ENCODE results near the gene PDCD1. TPM values are rescaled to one million over a fixed set of nuclear protein-coding genes. Genes with fewer than 3 reads are reported as not detected.

PDCD1 gene
- total RNA-seq, 2 donors from 2014 or later: 0.21 to 0.35 TPM

- H3K4me1 ChIP-seq: no peaks in the 10 kb centered on the region
- DNase-seq: no peak
- no peaks in the 10 kb centered on the region for H3K36me3 ChIP-seq
- TF ChIP-seq, protein P1, sequence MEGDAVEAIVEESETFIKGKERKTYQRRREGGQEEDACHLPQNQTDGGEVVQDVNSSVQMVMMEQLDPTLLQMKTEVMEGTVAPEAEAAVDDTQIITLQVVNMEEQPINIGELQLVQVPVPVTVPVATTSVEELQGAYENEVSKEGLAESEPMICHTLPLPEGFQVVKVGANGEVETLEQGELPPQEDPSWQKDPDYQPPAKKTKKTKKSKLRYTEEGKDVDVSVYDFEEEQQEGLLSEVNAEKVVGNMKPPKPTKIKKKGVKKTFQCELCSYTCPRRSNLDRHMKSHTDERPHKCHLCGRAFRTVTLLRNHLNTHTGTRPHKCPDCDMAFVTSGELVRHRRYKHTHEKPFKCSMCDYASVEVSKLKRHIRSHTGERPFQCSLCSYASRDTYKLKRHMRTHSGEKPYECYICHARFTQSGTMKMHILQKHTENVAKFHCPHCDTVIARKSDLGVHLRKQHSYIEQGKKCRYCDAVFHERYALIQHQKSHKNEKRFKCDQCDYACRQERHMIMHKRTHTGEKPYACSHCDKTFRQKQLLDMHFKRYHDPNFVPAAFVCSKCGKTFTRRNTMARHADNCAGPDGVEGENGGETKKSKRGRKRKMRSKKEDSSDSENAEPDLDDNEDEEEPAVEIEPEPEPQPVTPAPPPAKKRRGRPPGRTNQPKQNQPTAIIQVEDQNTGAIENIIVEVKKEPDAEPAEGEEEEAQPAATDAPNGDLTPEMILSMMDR (IDR thresholded peaks at IDR 0.05): no peak
- H3K27me3 ChIP-seq: peaks cover 10% of the 10 kb centered on the region
- intact Hi-C loops (cut with DNase I): no loop called here
- no peak within 1 kb of the TSS for H3K4me3 ChIP-seq
- no peaks in the 10 kb centered on the region for H3K9me3 ChIP-seq
- H3K27ac ChIP-seq: no peak within 1 kb of the TSS
- no peak within 1 kb of the TSS for H3K9ac ChIP-seq (ENCODE audit: low read depth in 2 of 2, low read length in 2 of 2)
These were observed 10.6 kb upstream of the PDCD1 start, which contains the start of gene RTP5 for GRCh38 chr2:241869087-241869961. RTP5 (plus strand) TSS chr2:241869729; CDS start chr2:241869757, 28 bp downstream.

- TF ChIP-seq, protein P1 (IDR thresholded peaks at IDR 0.05): no peak
- intact Hi-C loops (cut with DNase I): no loop called here
- no peaks in the 10 kb centered on the region for H3K9me3 ChIP-seq
- no peak for DNase-seq
- H3K4me3 ChIP-seq: no peak overlapping the region
- H3K9ac ChIP-seq (ENCODE audit: low read depth in 2 of 2, low read length in 2 of 2): no peak overlapping the region
- H3K27me3 ChIP-seq: peaks cover 10% of the 10 kb centered on the region
- no peaks in the 10 kb centered on the region for H3K36me3 ChIP-seq
- H3K27ac ChIP-seq: no peak overlapping the region
- H3K4me1 ChIP-seq: no peaks in the 10 kb centered on the region
These were observed 10.0 kb upstream of the PDCD1 start for GRCh38 chr2:241868661-241869081.

GRCh38 chr2:241867776-241868420 lies 9.2 kb upstream of the PDCD1 start:
- no peak for DNase-seq
- no peaks in the 10 kb centered on the region for H3K4me1 ChIP-seq
- intact Hi-C loops (cut with DNase I): no loop called here
- H3K27ac ChIP-seq: no peak overlapping the region
- H3K27me3 ChIP-seq: peaks cover 13% of the 10 kb centered on the region
- TF ChIP-seq, protein P1 (IDR thresholded peaks at IDR 0.05): no peak
- no peaks in the 10 kb centered on the region for H3K9me3 ChIP-seq
- no peaks in the 10 kb centered on the region for H3K36me3 ChIP-seq
- H3K4me3 ChIP-seq: no peak overlapping the region
- no peak overlapping the region for H3K9ac ChIP-seq (ENCODE audit: low read depth in 2 of 2, low read length in 2 of 2)

GRCh38 chr2:241866790-241867645 lies 8.3 kb upstream of the PDCD1 start:
- no peaks in the 10 kb centered on the region for H3K36me3 ChIP-seq
- H3K27me3 ChIP-seq: peaks cover 17% of the 10 kb centered on the region
- no peak overlapping the region for H3K4me3 ChIP-seq
- H3K4me1 ChIP-seq: no peaks in the 10 kb centered on the region
- no peaks in the 10 kb centered on the region for H3K9me3 ChIP-seq
- DNase-seq: no peak
- no peak overlapping the region for H3K27ac ChIP-seq
- no peak overlapping the region for H3K9ac ChIP-seq (ENCODE audit: low read depth in 2 of 2, low read length in 2 of 2)
- intact Hi-C loops (cut with DNase I): no loop called here
- TF ChIP-seq, protein P1 (IDR thresholded peaks at IDR 0.05): no peak
